ENCODE data around the gene GOLGA6L10. TPM values are rescaled to one million over a fixed set of nuclear protein-coding genes. Genes with fewer than 3 reads are reported as not detected.
A peak's percentile ranks its signal among the peaks of the same experiment; 100 is the strongest.
"Not testable (repeated sequence)": the region's sequence is repeated elsewhere in the genome, so short reads cannot be mapped to it uniquely, and the experiment has no call there.

GOLGA6L10 gene
- polyA plus RNA-seq, 3 donors, result 0.12 TPM; not detected in 2

DNA sequence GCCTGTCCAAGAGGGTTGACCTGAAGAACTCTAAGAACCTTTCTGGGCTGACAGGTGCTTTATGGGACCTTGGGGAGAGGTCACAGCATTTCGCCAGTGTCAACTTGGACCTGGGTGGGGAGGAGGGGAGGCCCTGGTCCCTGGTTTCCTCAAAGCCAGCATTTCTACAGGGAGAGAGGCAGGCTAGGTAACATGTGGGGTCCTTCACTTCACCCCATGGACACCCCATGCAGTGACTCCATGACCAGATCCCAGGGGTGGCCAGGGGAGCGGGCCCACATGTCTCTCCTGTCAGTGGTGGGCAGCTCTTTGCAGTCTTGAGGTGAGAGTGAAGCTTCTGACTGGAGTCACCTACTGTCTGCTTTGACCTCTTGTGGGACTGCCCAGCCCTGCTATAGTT lies 35.8 kb downstream of the GOLGA6L10 start:
- H3K9me3 ChIP-seq (replicated peaks in 1 of 2; ENCODE audit: control insufficient read depth in 1 of 2, insufficient read depth in 1 of 2, low read length in 2 of 2), result peaks cover 0 to 4% of the 10 kb centered on the region in 2 donors
- no peak overlapping the region for H3K27ac ChIP-seq (ENCODE audit: low read depth in 1 of 2, low read length in 2 of 2)
- H3K4me3 ChIP-seq (replicated peaks in 1 of 3; ENCODE audit: low read depth in 2 of 3, low read length in 3 of 3), result no peak overlapping the region
- no peak overlapping the region for H2AFZ ChIP-seq (ENCODE audit: insufficient read depth, low read depth, low read length, poor library complexity, severe bottlenecking)
- DNase-seq, result no peak
- no peak for TF ChIP-seq CTCF (IDR thresholded peaks at IDR 0.05)
- no peaks in the 10 kb centered on the region for H4K20me1 ChIP-seq (ENCODE audit: insufficient read depth, low read length)
- Mint-ChIP-seq H3K27ac (peak overlapping the region in 1 of 7 donors; percentile 60), H3K4me3 (no peak overlapping the region), H3K9me3 (peaks cover 4 to 9% (median 6%) of the 10 kb centered on the region in 7 donors), H3K4me1 (no peaks in the 10 kb centered on the region), H3K27me3 (ENCODE audit: low read depth in 3 of 3) (peaks cover 1 to 5% (median 5%) of the 10 kb centered on the region in 3 donors), H3K36me3 (no peaks in the 10 kb centered on the region)
- no peaks in the 10 kb centered on the region for H3K4me1 ChIP-seq (ENCODE audit: control insufficient read depth in 1 of 2, insufficient read depth in 2 of 2, low read length in 2 of 2)
- H3K36me3 ChIP-seq (replicated peaks in 1 of 2; ENCODE audit: control insufficient read depth in 1 of 2, insufficient read depth in 2 of 2, low read length in 2 of 2), result no peaks in the 10 kb centered on the region
- WGBS (ENCODE audit: insufficient coverage), result no CpG with 5 or more reads among the region's 2 CpGs
- H3K27me3 ChIP-seq (ENCODE audit: control insufficient read depth in 2 of 2, insufficient read depth in 2 of 2, low read length in 2 of 2), result no peaks in the 10 kb centered on the region
- no peaks in the 10 kb centered on the region for H3K79me2 ChIP-seq (ENCODE audit: insufficient read depth, low read length)
- no peak overlapping the region for H3K9ac ChIP-seq (ENCODE audit: insufficient read depth, low read length, poor library complexity, severe bottlenecking)
- H3K4me2 ChIP-seq (replicated peaks; ENCODE audit: extremely low read depth, low read length, poor library complexity, severe bottlenecking), result no peak overlapping the region
- intact Hi-C loops (cut with micrococcal nuclease), result no loop called here

- no peak overlapping the region for H3K4me3 ChIP-seq (replicated peaks in 1 of 3; ENCODE audit: low read depth in 2 of 3, low read length in 3 of 3)
- no peaks in the 10 kb centered on the region for H3K27me3 ChIP-seq (ENCODE audit: control insufficient read depth in 2 of 2, insufficient read depth in 2 of 2, low read length in 2 of 2)
- peaks cover 1 to 5% (median 5%) of the 10 kb centered on the region in 3 donors for H3K27me3 Mint-ChIP-seq (ENCODE audit: low read depth in 3 of 3)
- no peak overlapping the region for H3K4me2 ChIP-seq (replicated peaks; ENCODE audit: extremely low read depth, low read length, poor library complexity, severe bottlenecking)
- no peaks in the 10 kb centered on the region for H3K79me2 ChIP-seq (ENCODE audit: insufficient read depth, low read length)
- TF ChIP-seq CTCF (IDR thresholded peaks at IDR 0.05), result no peak
- no peak overlapping the region for H2AFZ ChIP-seq (ENCODE audit: insufficient read depth, low read depth, low read length, poor library complexity, severe bottlenecking)
- H3K36me3 ChIP-seq (replicated peaks in 1 of 2; ENCODE audit: control insufficient read depth in 1 of 2, insufficient read depth in 2 of 2, low read length in 2 of 2), result no peaks in the 10 kb centered on the region
- 96% methylated on average over 3 of the region's 8 CpGs for WGBS (ENCODE audit: insufficient coverage)
- H3K27ac Mint-ChIP-seq, result no peak overlapping the region
- no peak overlapping the region for H3K4me3 Mint-ChIP-seq
- H3K9me3 ChIP-seq (replicated peaks in 1 of 2; ENCODE audit: control insufficient read depth in 1 of 2, insufficient read depth in 1 of 2, low read length in 2 of 2), result peaks cover 0 to 4% of the 10 kb centered on the region in 2 donors
- H3K9me3 Mint-ChIP-seq, result peaks cover 4 to 9% (median 6%) of the 10 kb centered on the region in 7 donors
- H3K4me1 ChIP-seq (ENCODE audit: control insufficient read depth in 1 of 2, insufficient read depth in 2 of 2, low read length in 2 of 2), result no peaks in the 10 kb centered on the region
- H4K20me1 ChIP-seq (ENCODE audit: insufficient read depth, low read length), result no peaks in the 10 kb centered on the region
- H3K4me1 Mint-ChIP-seq, result no peaks in the 10 kb centered on the region
- no peak overlapping the region for H3K27ac ChIP-seq (ENCODE audit: low read depth in 1 of 2, low read length in 2 of 2)
- H3K36me3 Mint-ChIP-seq, result no peaks in the 10 kb centered on the region
- no peak for DNase-seq
- no peak overlapping the region for H3K9ac ChIP-seq (ENCODE audit: insufficient read depth, low read length, poor library complexity, severe bottlenecking)
- intact Hi-C loops (cut with micrococcal nuclease), result no loop called here
Observed at GRCh38 chr15:82312586-82313349, 36.5 kb downstream of the GOLGA6L10 start.

GRCh38 chr15:82311321-82311720 lies 38.0 kb downstream of the GOLGA6L10 start:
- H3K27ac Mint-ChIP-seq; intact Hi-C loops (cut with micrococcal nuclease); H3K36me3 Mint-ChIP-seq; H3K9ac ChIP-seq (ENCODE audit: insufficient read depth, low read length, poor library complexity, severe bottlenecking); H3K4me1 Mint-ChIP-seq; H3K9me3 ChIP-seq (replicated peaks in 1 of 2; ENCODE audit: control insufficient read depth in 1 of 2, insufficient read depth in 1 of 2, low read length in 2 of 2); DNase-seq; H3K4me1 ChIP-seq (ENCODE audit: control insufficient read depth in 1 of 2, insufficient read depth in 2 of 2, low read length in 2 of 2); H3K9me3 Mint-ChIP-seq; H2AFZ ChIP-seq (ENCODE audit: insufficient read depth, low read depth, low read length, poor library complexity, severe bottlenecking); H3K4me3 Mint-ChIP-seq; H3K4me3 ChIP-seq (replicated peaks in 1 of 3; ENCODE audit: low read depth in 2 of 3, low read length in 3 of 3); H3K27me3 ChIP-seq (ENCODE audit: control insufficient read depth in 2 of 2, insufficient read depth in 2 of 2, low read length in 2 of 2); H3K27me3 Mint-ChIP-seq (ENCODE audit: low read depth in 3 of 3); H3K27ac ChIP-seq (ENCODE audit: low read depth in 1 of 2, low read length in 2 of 2); H3K79me2 ChIP-seq (ENCODE audit: insufficient read depth, low read length); H3K4me2 ChIP-seq (replicated peaks; ENCODE audit: extremely low read depth, low read length, poor library complexity, severe bottlenecking); H3K36me3 ChIP-seq (replicated peaks in 1 of 2; ENCODE audit: control insufficient read depth in 1 of 2, insufficient read depth in 2 of 2, low read length in 2 of 2); H4K20me1 ChIP-seq (ENCODE audit: insufficient read depth, low read length): not testable (repeated sequence)
- WGBS (ENCODE audit: insufficient coverage), result 92% methylated on average over 3 of the region's 5 CpGs

All from CD14-positive monocyte (primary cell).